GM23248 (cell line): Measurements from ENCODE around the gene SRCIN1.

Experiments
- EZH2 ChIP-seq: fragments of 200-600 bp; sonication (generic); IDR thresholded peaks from 2 replicates; pipeline ENCODE4 v1.6.1; 2018; ENCODE audit warnings: antibody characterized with exemption, mild to moderate bottlenecking; ENCODE audit not compliant: insufficient read depth, poor library complexity, severe bottlenecking
- EZH2phosphoT487 ChIP-seq: fragments of 200-600 bp; sonication (generic); IDR thresholded peaks from 2 replicates; pipeline ENCODE4 v1.6.1; 2018; ENCODE audit warnings: antibody characterized with exemption, moderate library complexity, mild to moderate bottlenecking, low read depth; ENCODE audit not compliant: insufficient read depth

DNA sequence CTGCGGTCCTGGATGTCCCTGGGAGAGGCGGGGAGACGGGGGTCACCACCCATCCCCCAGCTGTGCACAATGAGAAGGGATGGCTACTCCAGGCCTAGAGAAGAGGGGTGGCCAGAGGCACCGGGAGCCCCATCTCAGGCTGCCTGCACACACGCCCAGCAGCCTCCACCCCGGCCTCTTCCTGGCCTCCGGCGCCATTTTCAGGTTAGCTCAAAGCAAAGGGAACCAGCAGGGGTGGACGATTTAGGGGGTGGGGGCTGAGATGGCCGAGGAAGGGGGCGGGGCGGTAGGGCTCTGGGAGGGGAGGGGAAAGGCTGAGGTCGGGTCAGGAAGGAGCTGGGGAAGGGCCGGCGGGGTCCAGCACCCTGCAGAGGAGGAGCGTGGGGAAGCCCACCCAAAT lies 42.8 kb downstream of the SRCIN1 start:
- TF ChIP-seq EZH2, result no peak
- no peak for TF ChIP-seq EZH2phosphoT487
